Glomerular visceral epithelial cell (primary cell): Measurements from ENCODE around the gene SEMA3C.

Source experiments
- DNase-seq: peaks from one replicate; pipeline ENCODE4 v3.0.0-alpha.2; 2016; ENCODE audit errors: extremely low spot score

Gene SEMA3C

GRCh38 chr7:80848841-80849240 is 70.0 kb downstream of the SEMA3C start:
- no peak for DNase-seq

GRCh38 chr7:80847895-80848294 is 71.0 kb downstream of the SEMA3C start:
- no peak for DNase-seq

GRCh38 chr7:80847027-80847426 is 71.8 kb downstream of the SEMA3C start:
- DNase-seq = no peak

- no peak for DNase-seq
Measured at GRCh38 chr7:80844916-80845315, 73.9 kb downstream of the SEMA3C start.

- no peak for DNase-seq
Measured at GRCh38 chr7:80843018-80843677, 75.7 kb downstream of the SEMA3C start.

GRCh38 chr7:80842022-80842790 is 76.6 kb downstream of the SEMA3C start:
- DNase-seq = no peak

- no peak for DNase-seq
Measured at GRCh38 chr7:80841423-80841955, 77.4 kb downstream of the SEMA3C start.

GRCh38 chr7:80840681-80841080 is 78.2 kb downstream of the SEMA3C start:
- no peak for DNase-seq

- DNase-seq = no peak
Measured at GRCh38 chr7:80839855-80840254, 79.0 kb downstream of the SEMA3C start.

- DNase-seq = no peak
Measured at GRCh38 chr7:80838643-80839042, 80.2 kb downstream of the SEMA3C start.

- DNase-seq = no peak
Measured at GRCh38 chr7:80837345-80837744, 81.5 kb downstream of the SEMA3C start.

GRCh38 chr7:80835251-80835650 is 83.6 kb downstream of the SEMA3C start:
- no peak for DNase-seq

- peak; percentile 35 for DNase-seq
Measured at GRCh38 chr7:80833289-80834268, 85.3 kb downstream of the SEMA3C start.

- no peak for DNase-seq
Measured at GRCh38 chr7:80832006-80832405, 86.8 kb downstream of the SEMA3C start.

- no peak for DNase-seq
Measured at GRCh38 chr7:80830584-80831285, 88.1 kb downstream of the SEMA3C start.

- DNase-seq = no peak
Measured at GRCh38 chr7:80830010-80830409, 88.8 kb downstream of the SEMA3C start.

- no peak for DNase-seq
Measured at GRCh38 chr7:80829527-80829926, 89.3 kb downstream of the SEMA3C start.

- DNase-seq = no peak
Measured at GRCh38 chr7:80827239-80827633, 91.6 kb downstream of the SEMA3C start.

- no peak for DNase-seq
Measured at GRCh38 chr7:80826520-80827238, 92.2 kb downstream of the SEMA3C start.

- no peak for DNase-seq
Measured at GRCh38 chr7:80825499-80825898, 93.4 kb downstream of the SEMA3C start.

GRCh38 chr7:80824253-80824652 is 94.6 kb downstream of the SEMA3C start:
- DNase-seq = no peak
